ENCODE measurements around the gene MLPH. TPM values are rescaled to one million over a fixed set of nuclear protein-coding genes. Genes with fewer than 3 reads are reported as not detected.
"Not testable (repeated sequence)": the region's sequence is repeated elsewhere in the genome, so short reads cannot be mapped to it uniquely, and the experiment has no call there.

MLPH gene
- total RNA-seq, 1 donor, result not detected

DNA sequence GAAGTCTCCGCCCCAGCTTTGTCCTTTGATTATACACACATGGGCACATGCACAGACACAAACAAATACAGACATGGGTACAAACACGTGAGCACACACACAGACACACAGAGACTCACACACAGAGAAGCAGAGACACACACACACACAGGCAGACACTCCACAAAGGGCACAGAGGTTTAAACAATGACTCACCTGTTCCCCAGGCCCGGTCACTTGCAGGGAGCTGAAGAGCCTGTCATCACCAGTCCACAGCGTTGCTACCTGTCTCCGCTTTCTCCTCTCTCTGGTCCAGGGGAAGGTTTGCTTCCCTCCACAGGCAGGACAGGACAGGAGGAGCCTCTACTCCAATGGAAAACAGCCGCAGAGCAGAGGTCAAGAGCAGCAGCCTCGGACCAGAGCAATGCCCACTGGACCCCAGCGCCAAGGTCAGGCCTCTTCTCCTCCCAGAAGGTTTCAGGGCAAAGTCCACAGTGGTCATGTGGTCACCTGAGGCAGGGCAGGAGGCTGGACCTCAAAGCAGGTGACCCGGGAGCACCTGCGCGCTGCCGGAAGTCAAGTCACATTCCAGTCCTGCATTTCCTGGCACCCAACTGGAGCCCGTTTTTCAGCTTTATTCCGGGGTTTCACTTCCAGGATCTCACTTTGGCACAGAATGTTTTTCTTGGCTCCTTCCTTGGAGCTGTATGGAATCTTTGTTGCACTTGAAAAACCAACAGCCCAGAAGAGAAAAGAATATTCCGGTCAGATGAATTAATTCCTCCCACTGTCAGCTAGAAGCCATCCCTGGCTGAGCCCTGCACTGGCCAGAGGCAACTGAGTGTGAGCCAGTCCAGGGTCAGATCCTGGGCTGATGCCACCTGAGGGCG lies 103.5 kb downstream of the MLPH start, which contains the start of gene RAB17:
Gene RAB17, minus strand, starts transcription at position 463 of the 869 bp plus-strand sequence. CDS start 4,580 bp downstream, outside the sequence.
- Histone ChIP-seq H3K4me3 (ENCODE audit: low read length) (no peak within 1 kb of the TSS), H3K27me3 (ENCODE audit: insufficient read depth, low read length) (no peaks in the 10 kb centered on the region), H3K4me1 (ENCODE audit: insufficient read depth, low read length) (peaks cover 6% of the 10 kb centered on the region), H3K9me3 (ENCODE audit: low read depth, low read length) (no peaks in the 10 kb centered on the region)

DNA sequence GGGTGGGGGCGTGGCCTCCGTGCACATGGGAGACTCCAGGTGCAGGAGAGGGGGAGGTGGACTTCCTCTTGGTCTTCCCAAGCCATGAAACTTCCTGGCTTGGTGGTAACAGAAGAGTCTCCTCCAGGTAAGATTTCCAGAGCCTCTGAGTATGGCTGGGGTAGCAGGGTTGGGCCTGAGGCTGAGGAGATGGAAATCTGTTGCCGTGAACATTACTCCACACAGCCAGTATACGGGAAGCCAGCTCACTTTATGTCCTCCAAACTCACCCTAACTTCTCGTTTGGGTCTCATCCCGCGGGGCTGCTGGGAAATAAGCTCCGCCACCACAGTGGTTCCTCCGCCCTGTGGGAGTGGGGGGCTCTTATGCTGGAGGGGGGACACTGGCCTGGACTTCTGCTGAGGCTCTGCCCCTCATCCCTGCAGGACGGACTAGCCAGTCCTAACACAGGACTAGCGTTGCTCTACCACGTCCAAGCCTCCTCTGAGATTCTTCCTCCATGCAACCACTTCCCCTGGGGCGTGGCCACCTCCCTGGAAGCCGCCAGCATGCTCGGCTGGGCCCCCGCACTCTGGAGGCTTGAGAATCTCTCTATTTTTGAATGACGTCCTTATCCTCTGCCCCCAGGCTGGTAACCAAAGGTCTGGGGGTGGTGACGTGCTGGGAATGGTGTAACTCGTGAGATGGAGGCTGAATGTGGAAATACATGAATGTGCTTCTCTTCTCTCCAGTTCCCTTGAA lies 104.3 kb downstream of the MLPH start:
- Histone ChIP-seq H3K9me3 (ENCODE audit: low read depth, low read length) (no peaks in the 10 kb centered on the region), H3K27me3 (ENCODE audit: insufficient read depth, low read length) (no peaks in the 10 kb centered on the region), H3K4me3 (ENCODE audit: low read length) (no peak overlapping the region), H3K4me1 (ENCODE audit: insufficient read depth, low read length) (peaks cover 6% of the 10 kb centered on the region)

DNA sequence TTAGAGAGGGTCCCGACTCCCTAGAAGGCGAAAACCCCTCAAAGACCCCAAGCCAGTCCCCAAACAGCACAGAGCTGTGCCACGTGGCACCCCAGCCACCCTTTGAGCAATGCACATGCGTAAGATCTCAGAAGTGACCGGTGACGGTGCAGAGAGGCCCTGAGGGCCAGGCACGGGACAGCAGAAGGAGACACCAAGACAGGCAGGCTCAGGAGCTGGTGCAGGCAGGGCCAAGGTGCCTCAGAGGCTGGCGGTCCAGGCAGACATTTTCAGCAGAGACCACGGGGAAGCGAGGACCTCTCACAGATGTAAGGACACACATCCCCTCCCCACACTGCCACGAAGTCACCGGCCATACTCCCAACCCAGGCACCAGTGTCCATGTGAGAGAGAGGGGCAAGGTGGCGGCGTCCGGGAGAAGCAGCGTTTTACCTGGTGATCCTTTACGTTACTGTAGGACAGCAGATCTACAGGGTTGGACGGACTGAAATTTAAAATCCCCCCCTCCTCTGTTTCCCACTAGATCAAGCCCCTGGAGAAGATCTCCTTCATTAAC lies 105.5 kb downstream of the MLPH start:
- H3K27me3 ChIP-seq (ENCODE audit: insufficient read depth, low read length), result no peaks in the 10 kb centered on the region
- H3K4me1 ChIP-seq (ENCODE audit: insufficient read depth, low read length), result peaks cover 6% of the 10 kb centered on the region
- no peaks in the 10 kb centered on the region for H3K9me3 ChIP-seq (ENCODE audit: low read depth, low read length)
- no peak overlapping the region for H3K4me3 ChIP-seq (ENCODE audit: low read length)

DNA sequence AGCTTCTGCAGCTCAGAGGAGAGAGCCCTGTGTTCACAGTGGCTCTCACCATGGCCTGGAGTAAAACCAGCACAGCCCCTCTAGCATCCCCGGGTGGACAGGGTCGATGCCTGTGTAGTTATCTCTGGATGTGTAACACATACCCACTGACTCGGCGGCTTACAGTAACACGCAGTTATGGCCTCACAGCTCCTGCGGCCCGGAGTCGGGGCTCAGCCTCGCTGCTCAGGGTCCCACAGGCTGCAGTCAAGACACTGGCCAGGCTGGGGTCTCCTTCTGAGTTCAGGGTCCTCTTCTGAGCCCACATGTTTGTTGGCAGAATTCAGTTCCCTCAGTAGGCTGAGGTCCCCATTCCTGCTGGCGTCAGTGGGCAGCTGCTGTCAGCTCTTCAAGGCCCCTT lies 106.0 kb downstream of the MLPH start:
- Histone ChIP-seq H3K4me3 (ENCODE audit: low read length) (no peak overlapping the region), H3K27me3 (ENCODE audit: insufficient read depth, low read length) (no peaks in the 10 kb centered on the region), H3K4me1 (ENCODE audit: insufficient read depth, low read length) (peaks cover 6% of the 10 kb centered on the region), H3K9me3 (ENCODE audit: low read depth, low read length) (no peaks in the 10 kb centered on the region)

DNA sequence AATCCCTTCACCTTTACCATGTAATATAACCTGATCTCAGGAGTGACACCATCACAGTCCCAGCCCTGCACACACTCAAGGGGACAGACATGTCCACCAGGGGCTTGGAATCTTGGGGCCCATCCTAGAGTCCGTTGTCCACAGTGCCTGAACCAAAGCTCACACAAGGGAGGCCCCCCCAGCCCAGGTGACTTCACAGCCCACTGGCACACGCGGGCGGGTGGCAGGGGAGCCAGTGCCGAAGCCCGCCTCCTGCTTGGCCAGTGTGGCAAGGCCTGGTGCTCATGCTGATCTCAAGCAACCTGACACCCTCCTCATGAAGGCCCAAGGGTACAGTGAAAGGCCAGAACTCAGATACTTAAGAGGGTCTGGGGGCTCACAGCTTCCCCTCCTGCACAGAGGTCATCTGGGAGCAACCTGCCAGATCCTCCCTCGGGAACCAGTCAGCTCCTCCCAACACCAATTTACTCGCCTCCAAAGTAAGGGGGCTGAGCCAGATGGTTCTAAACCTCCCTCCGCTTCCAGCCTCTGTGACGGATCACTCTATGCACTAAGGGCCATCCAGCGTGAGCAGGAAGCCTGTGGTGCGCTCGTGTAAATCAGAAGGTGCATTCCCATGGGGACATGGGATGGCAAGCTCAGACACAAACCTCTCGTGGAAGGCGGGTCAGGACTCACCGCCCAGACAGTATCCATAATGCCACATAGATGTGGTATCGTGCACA lies 106.7 kb downstream of the MLPH start:
- Histone ChIP-seq H3K4me1 (ENCODE audit: insufficient read depth, low read length) (peaks cover 6% of the 10 kb centered on the region), H3K27me3 (ENCODE audit: insufficient read depth, low read length) (no peaks in the 10 kb centered on the region), H3K9me3 (ENCODE audit: low read depth, low read length) (no peaks in the 10 kb centered on the region), H3K4me3 (ENCODE audit: low read length) (no peak overlapping the region)

DNA sequence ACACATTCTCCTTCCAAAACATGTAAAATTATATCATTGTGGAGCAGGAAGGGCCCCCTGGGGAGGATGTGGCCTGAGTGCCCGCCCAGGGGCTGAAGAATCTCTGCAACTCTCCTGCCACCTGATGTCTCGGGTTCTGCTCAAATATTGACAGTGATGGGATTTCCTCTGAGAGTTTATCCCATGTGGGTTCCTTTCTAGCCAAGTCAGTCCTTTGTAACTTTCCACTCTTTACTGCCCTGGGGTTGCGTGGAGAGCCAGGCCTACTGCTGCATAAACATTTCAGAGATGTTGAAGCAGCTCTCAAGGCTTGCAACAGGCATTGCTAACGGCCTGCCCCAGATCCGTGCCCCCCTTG lies 107.4 kb downstream of the MLPH start:
- H3K4me3 ChIP-seq (ENCODE audit: low read length), result no peak overlapping the region
- no peaks in the 10 kb centered on the region for H3K9me3 ChIP-seq (ENCODE audit: low read depth, low read length)
- H3K4me1 ChIP-seq (ENCODE audit: insufficient read depth, low read length), result peaks cover 6% of the 10 kb centered on the region
- H3K27me3 ChIP-seq (ENCODE audit: insufficient read depth, low read length), result no peaks in the 10 kb centered on the region

DNA sequence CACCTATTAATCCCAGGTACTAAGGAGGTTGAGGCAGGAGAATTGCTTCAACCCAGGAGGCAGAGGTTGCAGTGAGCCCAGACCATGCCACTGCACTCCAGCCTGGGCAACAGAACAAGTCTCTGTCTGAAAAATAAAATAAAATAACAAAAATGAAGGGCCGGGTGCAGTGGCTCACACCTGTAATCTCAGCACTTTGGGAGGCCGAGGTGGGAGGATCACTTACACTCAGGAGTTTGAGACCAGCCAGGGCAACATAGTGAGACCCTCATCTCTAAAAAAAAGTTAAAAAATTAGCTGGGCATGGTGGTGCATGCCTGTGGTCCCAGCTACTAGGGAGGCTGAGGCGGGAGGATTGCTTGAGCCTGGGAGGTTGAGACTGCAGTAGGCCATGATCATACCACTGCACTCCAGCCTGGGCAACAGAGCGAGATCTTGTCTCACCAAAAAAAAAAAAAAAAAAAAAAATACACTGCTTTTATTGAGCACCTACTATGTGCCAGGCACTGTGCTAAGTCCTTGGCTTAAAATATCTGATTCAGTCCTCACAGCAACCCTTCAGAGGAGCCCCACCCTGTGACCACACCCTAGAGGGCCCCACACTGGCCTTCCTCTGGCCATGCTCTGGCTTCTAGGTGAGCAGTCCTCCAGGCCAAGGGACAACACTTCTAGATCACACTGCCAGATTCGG lies 108.9 kb downstream of the MLPH start:
- not testable (repeated sequence) for H3K4me1 ChIP-seq (ENCODE audit: insufficient read depth, low read length); H3K27me3 ChIP-seq (ENCODE audit: insufficient read depth, low read length)

DNA sequence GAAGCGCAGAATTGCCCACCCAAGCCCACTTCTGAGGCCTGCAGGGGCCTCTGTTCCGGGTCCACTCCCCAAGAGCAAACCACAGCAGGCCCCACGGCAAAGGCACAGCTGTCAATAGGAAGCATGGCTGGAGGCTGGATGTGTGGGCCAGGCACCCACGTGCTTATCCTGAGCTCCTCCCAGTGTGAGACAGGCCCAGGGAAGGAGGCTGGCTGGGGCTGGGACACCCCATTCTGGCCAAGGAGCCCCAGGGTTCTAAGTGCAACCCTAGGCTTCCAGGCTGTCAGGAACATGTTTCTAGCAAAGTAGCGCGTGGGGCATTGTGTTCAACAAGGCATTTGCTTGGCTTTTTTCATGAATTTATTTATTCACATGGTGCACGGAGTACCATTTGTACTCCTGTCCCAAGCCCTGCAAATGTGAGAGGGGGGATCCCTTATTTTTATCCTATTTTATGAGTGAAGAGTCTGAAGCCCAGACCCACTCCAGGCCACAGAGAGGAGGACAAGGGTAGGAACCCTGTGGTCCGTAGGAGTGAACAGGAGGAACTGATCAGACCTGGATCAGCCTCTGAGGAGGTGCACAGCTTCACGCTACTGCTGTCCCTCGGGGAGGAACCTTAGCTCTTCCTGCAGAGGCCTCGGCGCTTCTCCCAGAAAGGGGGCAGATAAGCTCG lies 109.6 kb downstream of the MLPH start:
- H3K9me3 ChIP-seq (ENCODE audit: low read depth, low read length), result no peaks in the 10 kb centered on the region
- H3K27me3 ChIP-seq (ENCODE audit: insufficient read depth, low read length), result no peaks in the 10 kb centered on the region
- H3K4me3 ChIP-seq (ENCODE audit: low read length), result no peak overlapping the region
- H3K4me1 ChIP-seq (ENCODE audit: insufficient read depth, low read length), result peaks cover under 1% of the 10 kb centered on the region

More for the DNA sequence above, 108.9 kb downstream of the MLPH start:
- not testable (repeated sequence) for H3K4me3 ChIP-seq (ENCODE audit: low read length); H3K9me3 ChIP-seq (ENCODE audit: low read depth, low read length)

DNA sequence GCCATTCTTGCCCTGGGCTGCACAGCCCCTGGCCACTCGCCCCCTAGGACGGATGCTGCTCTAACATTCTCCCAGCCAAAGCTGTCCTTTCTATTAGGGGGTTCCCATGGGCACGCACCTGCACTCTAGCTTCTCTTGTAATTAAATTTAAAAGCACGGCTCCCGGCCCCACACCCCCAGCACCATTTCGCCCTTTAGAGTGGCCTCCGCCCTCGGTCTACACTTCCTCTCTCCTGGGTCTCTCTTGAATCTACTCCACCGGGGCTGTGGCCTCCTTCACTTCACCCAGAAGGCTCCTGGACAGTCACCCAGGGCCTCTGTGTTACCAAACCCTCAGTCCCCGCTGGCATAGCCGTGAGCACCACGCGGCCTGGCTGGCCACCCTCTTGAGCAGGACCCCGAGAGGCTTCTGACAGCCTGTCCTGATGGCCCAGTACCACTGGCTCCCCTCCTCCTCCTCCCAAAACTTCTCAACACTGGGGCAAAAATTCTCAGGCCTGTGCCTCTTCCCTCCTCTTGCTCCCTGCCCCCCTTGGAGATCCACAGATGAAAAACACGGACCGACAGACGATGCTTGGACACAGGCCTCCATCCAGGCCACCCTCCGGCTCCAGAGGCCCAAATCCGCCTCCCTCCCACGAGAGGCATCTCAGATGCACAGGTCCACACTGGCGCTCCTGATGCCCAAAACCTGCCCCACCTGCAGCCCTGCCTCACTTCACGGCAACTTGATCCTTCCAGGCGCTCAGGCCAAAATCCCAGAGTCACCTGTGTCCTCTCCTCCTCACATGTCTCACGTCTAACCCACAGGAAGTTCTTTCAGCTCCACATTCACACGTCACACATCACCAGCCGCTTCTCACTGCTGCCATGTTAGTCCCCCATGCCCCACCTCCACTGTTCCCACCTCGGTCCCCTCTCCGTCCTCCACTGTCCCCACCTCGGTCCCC lies 110.4 kb downstream of the MLPH start:
- H3K9me3 ChIP-seq (ENCODE audit: low read depth, low read length), result no peaks in the 10 kb centered on the region
- H3K4me1 ChIP-seq (ENCODE audit: insufficient read depth, low read length), result no peaks in the 10 kb centered on the region
- no peaks in the 10 kb centered on the region for H3K27me3 ChIP-seq (ENCODE audit: insufficient read depth, low read length)
- H3K4me3 ChIP-seq (ENCODE audit: low read length), result no peak overlapping the region

DNA sequence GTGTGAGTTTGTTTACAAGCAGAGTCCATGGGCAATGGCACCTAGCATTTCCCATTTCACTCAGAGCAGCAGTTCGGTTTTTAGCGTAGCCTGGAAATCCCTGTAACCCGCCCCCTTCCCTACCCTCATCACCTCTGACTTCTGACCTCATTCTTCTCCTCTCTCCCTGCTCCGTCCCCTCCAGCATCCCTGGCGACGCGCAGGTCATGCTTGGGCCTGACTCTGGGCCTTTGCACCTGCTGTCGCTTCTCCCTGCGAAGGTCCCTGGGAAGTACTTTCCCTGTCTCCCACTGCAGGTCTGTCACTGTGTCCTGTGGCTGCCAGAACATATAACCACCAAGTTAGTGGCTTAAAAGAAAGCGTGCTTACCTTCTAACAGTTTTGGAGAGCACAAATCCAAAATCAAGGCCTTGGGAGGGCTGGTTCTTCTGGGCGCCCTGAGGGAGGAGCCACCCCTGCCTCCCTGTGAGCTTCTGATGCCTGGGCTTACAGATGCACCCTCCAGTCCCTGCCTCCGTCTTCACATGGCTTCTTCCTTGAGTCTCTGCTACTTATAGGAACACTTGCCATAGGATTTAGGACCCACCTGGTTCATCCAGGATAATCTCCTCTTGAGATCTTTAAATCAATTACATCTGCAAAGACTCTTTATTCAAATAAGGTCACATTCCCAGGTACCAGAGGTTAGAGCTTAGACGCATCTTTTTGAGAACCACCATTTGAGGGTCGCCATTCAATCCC lies 111.6 kb downstream of the MLPH start:
- Histone ChIP-seq H3K27me3 (ENCODE audit: insufficient read depth, low read length) (no peaks in the 10 kb centered on the region), H3K4me3 (ENCODE audit: low read length) (no peak overlapping the region), H3K9me3 (ENCODE audit: low read depth, low read length) (no peaks in the 10 kb centered on the region), H3K4me1 (ENCODE audit: insufficient read depth, low read length) (peaks cover 7% of the 10 kb centered on the region)

DNA sequence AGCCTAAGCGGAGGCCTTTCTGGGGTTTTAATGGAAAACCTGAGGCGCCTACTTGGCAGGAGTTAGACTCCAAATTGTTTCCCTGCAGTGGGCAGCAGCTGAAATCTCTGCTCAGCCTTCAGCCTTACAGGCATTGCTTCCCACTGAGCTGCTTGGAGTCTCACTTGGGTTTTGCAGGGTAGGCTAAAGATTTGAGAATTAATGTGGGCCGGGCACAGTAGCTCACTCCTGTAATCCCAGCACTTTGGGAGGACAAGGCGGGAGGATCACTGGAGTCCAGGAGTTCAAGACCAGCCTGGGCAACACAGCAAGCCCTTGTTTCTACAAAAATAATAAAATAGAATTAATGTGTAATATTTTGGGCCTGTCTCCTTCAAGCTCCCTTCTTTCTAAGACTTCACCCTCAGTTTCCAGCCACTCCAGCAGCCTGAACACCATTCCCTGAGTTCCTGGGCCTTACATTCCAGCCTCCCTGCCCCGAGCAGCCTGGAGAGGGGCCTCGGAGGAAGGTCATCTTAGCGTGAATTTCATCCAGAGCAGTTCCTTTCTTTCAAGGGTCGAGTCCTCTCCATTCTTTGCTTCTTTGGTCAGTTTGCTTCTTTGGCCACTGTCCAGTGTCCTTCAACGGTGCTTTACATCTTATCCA lies 112.5 kb downstream of the MLPH start:
- Histone ChIP-seq H3K9me3 (ENCODE audit: low read depth, low read length) (no peaks in the 10 kb centered on the region), H3K4me1 (ENCODE audit: insufficient read depth, low read length) (peaks cover 17% of the 10 kb centered on the region), H3K27me3 (ENCODE audit: insufficient read depth, low read length) (no peaks in the 10 kb centered on the region), H3K4me3 (ENCODE audit: low read length) (no peak overlapping the region)

DNA sequence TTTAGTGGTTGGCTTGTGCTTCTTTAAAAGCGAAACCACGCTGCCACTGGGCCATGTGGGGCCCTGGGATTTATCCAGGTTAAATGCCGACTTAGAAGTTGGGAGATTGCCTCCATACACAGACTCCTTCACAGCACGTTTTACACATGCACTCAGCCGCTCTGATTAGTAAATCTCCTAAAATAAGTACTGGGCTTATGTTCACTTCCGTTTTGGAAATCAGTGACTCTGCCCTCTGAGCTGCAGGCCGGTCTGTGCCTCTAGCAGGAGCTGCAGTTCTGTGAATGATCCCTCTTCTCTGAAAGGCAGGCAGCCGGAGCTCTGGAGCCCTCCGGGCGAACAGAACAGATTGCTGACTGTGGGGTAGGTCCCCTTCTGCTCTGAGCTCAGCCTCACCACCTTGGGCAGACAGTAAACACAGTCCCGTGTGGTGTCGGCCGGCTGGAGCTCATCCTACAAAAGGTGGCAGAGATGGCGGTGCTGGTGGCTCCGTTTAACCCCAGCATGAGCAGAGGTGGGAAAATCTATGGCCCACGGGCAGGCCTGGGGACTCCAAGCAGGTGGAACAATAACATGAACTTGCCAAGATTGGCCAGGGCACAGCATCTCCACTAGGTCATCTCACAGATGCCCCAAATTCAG lies 113.3 kb downstream of the MLPH start:
- Histone ChIP-seq H3K4me3 (ENCODE audit: low read length) (no peak overlapping the region), H3K4me1 (ENCODE audit: insufficient read depth, low read length) (peaks cover 18% of the 10 kb centered on the region), H3K9me3 (ENCODE audit: low read depth, low read length) (no peaks in the 10 kb centered on the region), H3K27me3 (ENCODE audit: insufficient read depth, low read length) (no peaks in the 10 kb centered on the region)

Measured in mononuclear cell (primary cell).